Mesenteric fat pad (tissue), 1 donor: ENCODE data around the gene GPC6. TPM values are rescaled to one million over a fixed set of nuclear protein-coding genes. Genes with fewer than 3 reads are reported as not detected.

Experiments
- DNase-seq: peaks from one replicate; pipeline ENCODE4 v3.0.0-alpha.2; 2020; ENCODE audit warnings: low spot score
- total RNA-seq: library from RNA; stranded (reverse); fragmentation: NEBNext Ultra II Directional; extraction: Animal tissue kit (Norgen Biotek cat#: 25700); gene quantifications from one replicate; pipeline ENCODE4 v1.2.1, GENCODE V29; 2021
- donor health status: DM: yes; HTN: yes; CAD: no.

Gene GPC6
- total RNA-seq, 1 donor from 2014 or later: 23.1 TPM

DNA sequence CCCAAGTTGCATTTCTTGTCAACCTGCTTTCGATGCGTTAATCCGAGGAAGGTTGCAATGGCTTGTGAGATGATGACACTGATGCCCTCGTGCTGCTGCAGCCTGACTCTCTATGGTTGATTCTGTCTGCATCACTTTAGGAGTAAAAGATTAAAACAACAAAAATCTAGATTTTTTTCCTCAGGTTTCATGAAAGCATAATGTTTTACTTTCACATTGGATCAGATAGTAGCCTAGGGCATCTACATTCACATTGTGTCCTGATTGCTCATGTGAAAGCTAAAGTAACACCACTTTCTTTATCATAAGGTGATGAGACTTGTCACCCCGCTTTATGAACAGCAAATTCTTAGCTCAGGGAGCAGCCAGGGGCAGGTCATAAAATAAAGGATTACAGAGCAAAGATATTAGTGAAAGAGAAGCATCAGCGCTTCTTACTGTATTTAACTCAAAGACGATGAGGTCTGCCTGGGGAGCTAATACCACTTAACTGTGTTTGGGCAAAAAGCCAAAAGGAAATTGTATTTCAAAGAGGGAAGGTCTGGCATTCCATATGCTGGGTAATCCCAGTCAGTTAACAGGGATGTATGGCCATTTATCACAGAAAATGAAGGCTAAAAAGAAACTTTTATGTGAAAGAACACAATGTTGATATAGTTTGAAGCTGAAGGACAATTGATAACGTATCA is 270.5 kb downstream of the GPC6 start:
- DNase-seq: no peak

DNA sequence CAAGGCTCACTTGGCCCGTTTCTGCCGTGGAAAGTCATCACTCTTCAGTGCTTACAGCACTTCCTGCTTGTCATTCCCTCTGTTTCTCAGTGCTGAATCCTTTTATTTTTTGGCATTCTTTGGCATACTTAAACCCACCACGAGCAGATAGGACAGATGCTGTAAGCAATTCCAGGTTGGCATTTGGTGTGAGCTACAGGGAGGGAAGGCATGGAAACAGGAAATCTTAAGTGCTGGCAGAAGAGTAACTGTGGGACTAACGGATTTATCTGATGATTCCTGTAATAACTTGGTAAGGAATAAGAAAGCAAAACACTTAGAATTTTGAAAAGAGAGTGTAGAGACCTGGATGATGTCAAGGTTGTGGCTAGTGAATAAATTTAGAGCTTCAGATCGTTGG is 273.4 kb downstream of the GPC6 start:
- no peak for DNase-seq

DNA sequence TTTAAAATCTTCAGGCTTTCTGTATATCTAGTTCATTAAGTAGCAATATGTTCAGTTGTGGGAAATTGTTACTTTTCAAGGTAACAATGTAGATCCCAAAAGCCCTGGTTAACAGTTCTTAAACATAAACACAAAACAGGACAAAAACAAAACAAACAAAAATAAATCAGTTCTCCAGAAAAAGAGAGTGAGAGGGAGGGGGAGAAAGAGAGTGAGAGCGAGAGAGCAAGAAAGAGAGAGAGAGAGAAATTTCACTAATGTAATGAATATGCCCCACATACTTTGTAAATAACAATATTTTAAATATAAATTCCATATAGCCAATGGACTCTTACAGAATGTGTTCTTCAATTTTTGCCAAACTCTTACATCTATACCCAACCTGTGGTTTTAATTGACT is 275.5 kb downstream of the GPC6 start:
- no peak for DNase-seq

DNA sequence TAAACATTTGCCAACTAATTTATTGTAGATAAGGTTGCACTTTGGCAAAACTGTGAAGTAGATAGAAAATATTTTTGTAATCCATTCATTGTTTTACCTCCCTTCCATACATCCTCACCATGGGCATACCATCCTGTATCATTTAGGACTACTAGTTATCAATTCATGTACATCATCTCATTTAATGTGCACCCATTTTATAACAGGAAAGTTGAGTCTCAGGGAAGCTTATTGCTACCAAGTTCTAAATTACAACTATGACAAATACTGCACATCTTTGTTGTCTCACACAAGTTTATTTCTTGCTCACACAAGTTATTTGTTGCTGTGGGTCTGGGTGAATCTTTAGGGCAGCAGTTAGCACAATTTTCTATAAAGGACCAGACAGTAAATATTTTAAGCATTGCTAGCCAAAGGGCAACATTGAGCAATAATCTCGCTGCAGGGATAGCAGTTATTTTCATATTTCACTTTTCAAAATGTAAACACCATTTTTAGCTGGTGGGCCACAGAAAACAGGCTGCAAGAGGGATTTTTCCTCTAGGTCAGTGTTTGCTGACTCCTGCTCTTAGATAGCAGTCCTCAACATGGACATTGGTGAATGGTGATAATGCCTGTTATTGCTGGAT is 276.5 kb downstream of the GPC6 start:
- no peak for DNase-seq

GRCh38 chr13:93505104-93505952 is 278.7 kb downstream of the GPC6 start:
- no peak for DNase-seq

- DNase-seq: no peak
These were observed 284.4 kb downstream of the GPC6 start for GRCh38 chr13:93511011-93511410.

- DNase-seq: no peak
These were observed 288.7 kb downstream of the GPC6 start for GRCh38 chr13:93515267-93515666.

DNA sequence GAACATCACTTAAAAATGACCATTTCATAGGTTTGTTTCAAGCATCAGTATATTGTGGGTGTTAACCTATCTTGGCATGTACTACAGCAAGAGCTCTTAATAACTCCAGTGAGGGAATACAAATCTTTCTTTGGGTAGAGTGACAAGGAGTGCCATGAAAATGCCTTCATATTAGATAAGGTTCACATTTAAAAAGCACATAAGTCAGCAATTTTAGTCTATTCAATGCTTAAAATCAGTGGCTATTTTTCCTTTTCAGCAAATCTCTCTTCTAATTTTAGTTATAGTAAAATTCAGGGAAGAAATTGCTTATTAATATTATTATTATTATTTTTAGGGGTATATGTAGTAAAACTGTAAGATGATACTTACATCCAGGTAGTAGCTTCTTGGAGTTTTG is 291.1 kb downstream of the GPC6 start:
- no peak for DNase-seq

DNA sequence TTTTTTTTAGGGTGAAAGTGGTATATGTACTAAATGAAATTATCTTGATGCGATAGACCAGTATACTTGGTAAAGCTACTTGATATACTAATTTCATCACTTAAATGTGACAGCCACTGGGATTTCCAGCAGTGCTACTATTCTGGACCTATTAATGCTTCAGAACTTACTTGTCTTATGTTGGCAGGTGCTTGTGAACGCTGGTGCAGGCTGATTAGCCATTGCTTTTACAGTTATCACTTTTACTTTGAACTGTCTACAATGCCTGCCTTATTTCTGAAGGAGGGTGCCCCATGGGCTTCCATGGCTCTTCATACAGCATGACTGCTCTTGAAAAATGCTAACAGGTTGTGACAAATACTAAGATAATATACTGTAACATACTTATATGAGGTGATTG is 294.7 kb downstream of the GPC6 start:
- DNase-seq: no peak

DNA sequence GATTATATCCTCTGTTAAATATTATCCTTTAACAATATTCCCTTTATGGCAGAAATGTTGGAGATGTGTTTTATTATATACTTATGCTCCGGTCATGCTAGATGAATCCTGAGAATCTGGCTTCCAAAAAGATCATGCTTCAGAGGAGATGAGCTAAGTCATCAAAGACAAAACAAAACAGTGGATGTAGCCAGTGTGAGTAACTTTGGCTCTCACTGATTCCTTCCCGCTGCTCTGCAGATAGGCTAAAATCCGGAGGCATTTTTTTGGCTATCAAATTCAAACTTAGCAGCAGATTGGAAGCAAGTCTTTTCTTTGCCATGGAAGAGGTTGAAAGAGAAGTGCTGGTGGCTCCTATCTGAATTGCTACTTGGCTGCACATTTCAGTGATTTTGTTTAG is 295.9 kb downstream of the GPC6 start:
- DNase-seq: no peak

DNA sequence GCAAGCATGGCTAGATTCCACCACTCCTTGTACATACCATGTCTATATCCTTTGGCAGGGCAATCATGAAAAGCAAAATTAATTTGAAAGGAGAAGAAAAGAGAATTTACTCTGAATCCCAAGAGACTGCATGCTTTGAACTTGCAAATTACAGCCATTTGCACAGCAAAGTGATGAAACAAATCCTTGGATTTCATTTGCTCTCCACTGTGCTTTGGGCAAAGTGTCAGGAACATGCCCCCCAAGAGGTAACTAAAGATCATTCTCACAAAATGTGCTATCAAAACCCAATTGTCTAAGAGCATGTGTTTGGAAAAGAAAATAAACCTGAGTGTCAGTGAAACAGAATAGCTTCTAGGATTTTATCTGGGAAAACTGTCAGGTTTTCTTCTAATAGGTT is 298.5 kb downstream of the GPC6 start:
- DNase-seq: no peak

- DNase-seq: no peak
These were observed 301.2 kb downstream of the GPC6 start for GRCh38 chr13:93527748-93528297.

DNA sequence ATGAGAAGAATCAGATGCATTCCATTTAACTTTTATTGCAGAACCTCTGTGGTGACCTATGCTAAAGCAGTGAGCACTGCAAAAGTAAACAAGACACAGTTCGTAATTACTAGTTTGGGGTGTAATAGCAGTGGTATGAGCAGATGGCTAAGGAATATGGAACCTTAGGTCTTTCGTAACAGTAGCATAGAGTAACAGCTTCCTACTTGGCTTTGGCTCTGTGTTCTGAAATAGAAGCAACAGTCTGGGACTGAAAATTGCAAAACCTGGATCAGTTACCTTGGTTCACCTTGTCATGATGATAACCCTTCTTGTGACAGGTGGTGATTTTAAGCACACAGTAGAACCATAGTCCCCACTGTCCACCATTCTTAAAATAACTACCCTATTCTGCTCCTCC is 303.4 kb downstream of the GPC6 start:
- DNase-seq: no peak

- DNase-seq: no peak
These were observed 307.6 kb downstream of the GPC6 start for GRCh38 chr13:93534181-93534700.

DNA sequence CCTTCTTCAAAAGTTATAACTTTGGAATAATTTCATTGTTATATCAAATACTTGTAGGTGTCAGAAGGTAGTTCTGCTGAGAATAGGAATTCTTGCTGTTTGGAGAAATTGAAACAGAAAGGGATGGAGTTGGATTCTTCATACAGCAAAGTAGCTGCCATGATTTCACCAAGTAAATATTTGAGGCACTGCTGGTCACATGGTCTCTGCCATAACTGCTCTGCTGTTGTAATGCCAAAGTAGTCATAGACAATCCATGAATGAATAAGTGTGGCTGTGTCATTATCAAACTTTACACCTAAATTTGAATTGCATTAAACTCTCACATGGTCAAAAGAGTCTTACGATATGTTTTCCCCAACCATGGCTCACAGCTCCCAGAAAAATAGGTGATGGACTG is 308.6 kb downstream of the GPC6 start:
- no peak for DNase-seq

GRCh38 chr13:93539914-93540313 is 313.3 kb downstream of the GPC6 start:
- DNase-seq: no peak

DNA sequence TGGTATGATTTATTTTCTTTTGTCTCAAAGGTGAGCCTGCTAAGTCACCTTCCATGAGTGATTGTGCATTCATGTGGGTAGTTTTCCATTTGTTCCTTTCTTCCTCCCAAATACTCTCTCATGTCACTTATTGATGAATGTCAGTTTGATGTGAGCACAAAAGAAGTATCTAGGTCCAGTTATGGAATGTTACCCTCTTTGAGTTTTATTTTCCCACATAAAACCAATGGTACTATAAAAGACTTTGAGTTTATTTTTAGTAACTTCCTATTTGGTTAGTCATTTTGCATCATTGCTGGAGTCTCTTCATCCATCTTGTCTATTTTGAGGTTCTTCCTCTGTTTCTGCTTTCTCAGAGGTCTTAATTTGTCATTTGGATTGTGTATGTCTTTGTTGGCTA is 321.3 kb downstream of the GPC6 start:
- no peak for DNase-seq

GRCh38 chr13:93549326-93550005 is 322.9 kb downstream of the GPC6 start:
- no peak for DNase-seq

GRCh38 chr13:93550236-93550635 is 323.6 kb downstream of the GPC6 start:
- DNase-seq: no peak

- no peak for DNase-seq
These were observed 326.0 kb downstream of the GPC6 start for GRCh38 chr13:93552596-93552995.

GRCh38 chr13:93554514-93554913 is 327.9 kb downstream of the GPC6 start:
- no peak for DNase-seq
